HepG2 (cell line): ENCODE data around the gene PXMP2. TPM values are rescaled to one million over a fixed set of nuclear protein-coding genes. Genes with fewer than 3 reads are reported as not detected.
A peak's percentile ranks its signal among the peaks of the same experiment; 100 is the strongest.

Experiments used
- ATAC-seq: fragments of 200-7000 bp; cut with Tn5 transposase; 3 replicates; pipeline ENCODE4 v1.9.1; 2020; ENCODE audit warnings: mild to moderate bottlenecking, moderate library complexity
- BruUV-seq: library from RNA; stranded (reverse); fragments of 400-500 nt; replicated peaks from 2 replicates; lab custom pipeline; 2021; lab: Mats Ljungman, UMichigan
- CTCF ChIA-PET: fragments of 300-600 bp; formaldehyde crosslinking; extraction: SDS; loops from one replicate; lab custom pipeline; 2021; ENCODE audit warnings: low total read pairs, inconsistent platforms, low intra/inter-chr PET ratio; lab: Yijun Ruan, JAX
- POLR2A ChIA-PET: fragments of 350-600 bp; sonication (Branson Sonifier 250); formaldehyde crosslinking; loops from one replicate; lab custom pipeline; 2020; ENCODE audit warnings: antibody characterized with exemption, inconsistent platforms; lab: Yijun Ruan, JAX
- DNase-seq: peaks from one replicate; pipeline ENCODE4 v3.0.0-alpha.2; 2015; ENCODE audit warnings: low spot score
- FAIRE-seq: peaks from 3 replicates; lab custom pipeline; 2011; peaks lifted over from hg19 to GRCh38; lab: Jason Lieb, UNC
- H2AFZ ChIP-seq: one replicate; pipeline ENCODE4 v1.6.1; 2011; ENCODE audit warnings: low read length, inconsistent platforms
- H3K27ac ChIP-seq: fragments of 300-600 bp; 3 replicates; pipeline ENCODE4 v1.8.0; 2011; ENCODE audit warnings: mixed run types, mild to moderate bottlenecking, mixed read lengths, low read length, inconsistent platforms; ENCODE audit not compliant: insufficient read depth; ENCODE audit errors: extremely low read length
- H3K27me3 ChIP-seq, 2 experiments: fragments of 200-600 bp in 1 of 2; 2 replicates in 1 of 2; 3 replicates in 1 of 2; pipeline versions ENCODE4 v1.6.0 to v1.8.0; 2011; ENCODE audit warnings: low read length in 2 of 2, mild to moderate bottlenecking in 2 of 2, moderate library complexity in 2 of 2, inconsistent platforms in 1 of 2; ENCODE audit not compliant: insufficient read depth in 2 of 2, control insufficient read depth in 1 of 2
- H3K36me3 ChIP-seq, 2 experiments: fragments of 200-600 bp in 1 of 2; replicated peaks in 1 of 2; 2 replicates in 1 of 2; 3 replicates in 1 of 2; pipeline versions ENCODE4 v1.5.1 to v1.8.0; 2011; ENCODE audit warnings: low read length in 2 of 2, inconsistent platforms in 1 of 2; ENCODE audit not compliant: insufficient read depth in 2 of 2, control insufficient read depth in 1 of 2
- H3K4me1 ChIP-seq: 2 replicates; pipeline ENCODE4 v1.5.1; 2012; ENCODE audit warnings: low read length, inconsistent platforms; ENCODE audit not compliant: insufficient read depth
- H3K4me2 ChIP-seq: 2 replicates; pipeline ENCODE4 v1.6.0; 2011; ENCODE audit warnings: low read depth, low read length, inconsistent platforms
- H3K4me3 ChIP-seq, 3 experiments: fragments of 200-600 bp in 1 of 3; sonication (generic), shearing (Covaris generic) in 1 of 3; replicated peaks in 1 of 3; 2 replicates each; pipeline ENCODE4 v1.5.1; 2011 to 2016; ENCODE audit warnings: low read length in 3 of 3, inconsistent platforms in 2 of 3, low read depth in 2 of 3, mild to moderate bottlenecking in 2 of 3, control low read depth in 1 of 3, mixed read lengths in 1 of 3; ENCODE audit not compliant: insufficient read depth in 1 of 3
- H3K79me2 ChIP-seq: one replicate; pipeline ENCODE4 v1.6.1; 2011; ENCODE audit warnings: low read length, inconsistent platforms; ENCODE audit not compliant: insufficient read depth
- H3K9ac ChIP-seq: 2 replicates; pipeline ENCODE4 v1.6.0; 2011; ENCODE audit warnings: mild to moderate bottlenecking, low read depth, low read length, inconsistent platforms; ENCODE audit not compliant: insufficient read depth
- H3K9me3 ChIP-seq: 2 replicates; pipeline ENCODE4 v1.5.1; 2012; ENCODE audit warnings: mild to moderate bottlenecking, low read length
- H4K20me1 ChIP-seq: 2 replicates; pipeline ENCODE4 v1.6.0; 2011; ENCODE audit warnings: inconsistent platforms, mild to moderate bottlenecking, low read length, moderate library complexity; ENCODE audit not compliant: insufficient read depth
- CC2D1A ChIP-seq: sonication (generic); formaldehyde crosslinking; IDR thresholded peaks from 2 replicates; pipeline ENCODE4 v1.8.1; 2023; ENCODE audit warnings: mild to moderate bottlenecking, missing genetic modification reagents
- GFI1 ChIP-seq: sonication (generic); formaldehyde crosslinking; IDR thresholded peaks from 2 replicates; pipeline ENCODE4 v1.5.0; 2020; ENCODE audit warnings: missing genetic modification reagents, mild to moderate bottlenecking, borderline replicate concordance
- MTF2 ChIP-seq: sonication (generic); formaldehyde crosslinking; IDR thresholded peaks from 2 replicates; pipeline ENCODE4 v1.5.0; 2020; ENCODE audit warnings: missing genetic modification reagents, borderline replicate concordance
- RELA ChIP-seq: sonication (generic); formaldehyde crosslinking; IDR thresholded peaks from 2 replicates; pipeline ENCODE4 v1.4.0; 2020; ENCODE audit warnings: missing genetic modification reagents
- REXO4 ChIP-seq: sonication (generic); formaldehyde crosslinking; IDR thresholded peaks from 2 replicates; pipeline ENCODE4 v1.8.0; 2022; ENCODE audit warnings: missing genetic modification reagents, mild to moderate bottlenecking, borderline replicate concordance
- ZC3H4 ChIP-seq: sonication (generic); formaldehyde crosslinking; IDR thresholded peaks from 2 replicates; pipeline ENCODE4 v1.4.0; 2020; ENCODE audit warnings: missing genetic modification reagents, borderline replicate concordance
- ZNF143 ChIP-seq: sonication (generic); formaldehyde crosslinking; IDR thresholded peaks from 2 replicates; pipeline ENCODE4 v1.4.0; 2020; ENCODE audit warnings: missing genetic modification reagents
- ZNF33A ChIP-seq: sonication (generic); formaldehyde crosslinking; IDR thresholded peaks from 2 replicates; pipeline ENCODE4 v1.5.1; 2020; ENCODE audit warnings: missing genetic modification reagents, mild to moderate bottlenecking, moderate library complexity, borderline replicate concordance
- ZNF430 ChIP-seq: sonication (generic); formaldehyde crosslinking; IDR thresholded peaks from 2 replicates; pipeline ENCODE4 v1.9.0; 2021; ENCODE audit warnings: mild to moderate bottlenecking, missing genetic modification reagents
- WGBS: methylation state at CpG from one replicate; pipeline ENCODE4 v1.1.6; 2017; ENCODE audit warnings: low lambda C conversion rate; 5-methylcytosine and 5-hydroxymethylcytosine counted together
- in situ Hi-C: cut with HindIII; loops from 2 replicates; pipeline ENCODE4 v1.10.0; 2017; ENCODE audit warnings: low pct_unique_long_range_greater_than_20kb; ENCODE audit not compliant: extremely low pct_ligation_motif_present
- intact Hi-C: fragments of 100-400 bp; cut with micrococcal nuclease; formaldehyde crosslinking; loops from one replicate; pipeline ENCODE4 v1.10.0; 2022; ENCODE audit not compliant: unreplicated experiment
- polyA plus RNA-seq, 8 experiments: library from polyadenylated mRNA; depleted of rRNA in 3 of 8; stranded (reverse) in 7 of 8; unstranded in 1 of 8; fragments of >200 nt; fragmentation: Illumina TruSeq in 4 of 8; extraction: Trizol in 4 of 8; gene quantifications; 2 replicates each; pipeline versions ENCODE4 v1.2.1 to v1.2.3, GENCODE V29; 2011 to 2016; ENCODE audit warnings: low read depth in 4 of 8, missing spikeins in 1 of 8, mixed read lengths in 1 of 8; ENCODE audit not compliant: insufficient read depth in 1 of 8
- total RNA-seq, 5 experiments: library from RNA; depleted of rRNA; stranded (reverse); fragments of >200 nt; fragmentation: Illumina TruSeq; extraction: Trizol; gene quantifications; 2 replicates each; pipeline ENCODE4 v1.2.3, GENCODE V29; 2016; ENCODE audit warnings: low read depth in 1 of 5
- TF ChIP-seq, protein P1 (sequence below): sonication (generic); formaldehyde crosslinking; IDR thresholded peaks from 2 replicates; pipeline ENCODE4 v1.5.1; 2020; ENCODE audit warnings: missing genetic modification reagents, mild to moderate bottlenecking, borderline replicate concordance
- TF ChIP-seq, protein P2 (sequence below): sonication (generic); formaldehyde crosslinking; IDR thresholded peaks from 2 replicates; pipeline ENCODE4 v1.8.0; 2022; ENCODE audit warnings: mild to moderate bottlenecking, missing genetic modification reagents; ENCODE audit not compliant: insufficient replicate concordance
- TF ChIP-seq, protein P3 (sequence below): sonication (generic); formaldehyde crosslinking; IDR thresholded peaks from 2 replicates; pipeline ENCODE4 v1.5.1; 2020; ENCODE audit warnings: missing genetic modification reagents, mild to moderate bottlenecking, borderline replicate concordance

Gene PXMP2
- total and polyA plus RNA-seq, 2 of the 13 experiments (the other 11 are each of a cell fraction or from before 2014, with no cell fraction given): 25.5 to 42.9 TPM

DNA sequence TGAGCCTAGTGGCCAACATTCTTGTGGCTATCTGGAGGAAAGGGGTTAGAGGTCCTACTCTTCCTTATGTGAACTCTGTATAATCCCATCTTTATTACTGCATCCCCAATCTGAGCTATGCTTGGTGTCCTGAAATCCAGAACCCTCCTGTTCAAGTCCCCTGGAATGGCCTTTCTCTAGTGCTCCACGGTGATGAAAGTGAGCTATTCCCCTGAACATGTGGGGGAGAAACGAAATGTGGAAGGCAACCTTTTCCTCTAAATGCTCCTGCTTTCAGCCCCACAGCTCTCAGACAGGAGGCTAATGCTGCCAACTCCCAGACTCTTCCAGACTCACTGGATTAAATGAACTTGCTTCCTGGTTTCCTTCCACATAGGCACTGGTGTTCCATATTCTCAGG is 20.8 kb downstream of the PXMP2 start:
- peak overlapping the region; percentile 35 for H3K27ac ChIP-seq
- H2AFZ ChIP-seq: no peak overlapping the region
- H3K4me3 ChIP-seq: no peak overlapping the region
- H3K27me3 ChIP-seq: no peaks in the 10 kb centered on the region
- H3K79me2 ChIP-seq: peaks cover 24% of the 10 kb centered on the region
- ATAC-seq (no peak), FAIRE-seq (no peak), DNase-seq (no peak)
- H3K9me3 ChIP-seq: no peaks in the 10 kb centered on the region
- ChIA-PET CTCF (no interaction called here), POLR2A (no interaction called here)
- peaks cover 2 to 5% of the 10 kb centered on the region in 2 experiments; a peak in 1 of 5 replicates for H3K36me3 ChIP-seq
- TF ChIP-seq ZNF143 (CRISPR knock-in tag) (no peak), RELA (CRISPR knock-in tag) (no peak), REXO4 (CRISPR knock-in tag) (no peak)
- no peak overlapping the region for H3K4me2 ChIP-seq
- 88% methylated on average over 1 of the region's 2 CpGs for WGBS
- intact Hi-C loops (no loop called here), in situ Hi-C loops (no loop called here)
- no peaks in the 10 kb centered on the region for H4K20me1 ChIP-seq
- no peak overlapping the region for H3K9ac ChIP-seq
- no TSS peak for BruUV-seq
- peaks cover 18% of the 10 kb centered on the region for H3K4me1 ChIP-seq

DNA sequence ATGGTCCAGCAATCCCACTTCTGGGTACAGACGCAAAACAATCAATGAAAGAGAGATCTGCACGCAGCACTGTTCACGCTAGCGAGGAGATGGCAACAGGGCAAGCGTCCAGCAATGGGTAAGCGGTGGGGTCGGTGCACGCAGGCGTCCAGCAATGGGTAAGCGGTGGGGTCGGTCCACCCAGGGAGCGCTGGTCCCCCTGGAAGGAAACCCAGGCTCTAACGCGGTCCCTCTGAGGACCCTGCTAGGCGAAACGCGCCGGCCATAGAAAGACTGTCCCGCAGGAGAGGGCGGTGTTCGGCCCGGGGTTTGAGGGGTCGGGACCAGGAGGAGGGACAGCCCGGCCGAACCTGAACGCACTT is 22.6 kb downstream of the PXMP2 start:
- Histone ChIP-seq H3K9me3 (no peaks in the 10 kb centered on the region), H3K27ac (peak overlapping the region; percentile 67), H3K4me3 (peak overlapping the region; percentile 68 to 89 (median 75)), H3K4me1 (peaks cover 19% of the 10 kb centered on the region), H2AFZ (no peak overlapping the region), H4K20me1 (no peaks in the 10 kb centered on the region), H3K79me2 (peaks cover 35% of the 10 kb centered on the region), H3K4me2 (peak overlapping the region; percentile 84), H3K36me3 (peaks cover 4 to 10% of the 10 kb centered on the region in 2 experiments; a peak in 4 of 5 replicates), H3K9ac (peak overlapping the region; percentile 81), H3K27me3 (no peaks in the 10 kb centered on the region)
- BruUV-seq: TSS peak; percentile 91
- intact Hi-C loops (no loop called here), in situ Hi-C loops (no loop called here)
- peak; percentile 63 for ATAC-seq
- 0% methylated on average over 5 of the region's 26 CpGs for WGBS
- no peak for FAIRE-seq
- CTCF ChIA-PET: no interaction called here
- no peak for DNase-seq
- POLR2A ChIA-PET: interaction anchor here (0.6 to 1.4 kb wide), 3 partner anchors 8 to 14 kb away, joined by 3 to 4 read pairs (median 4); no protein-coding TSS in a partner anchor
- peak; percentile 47; the same call in 1 of the 2 replicates for TF ChIP-seq MTF2 (CRISPR knock-in tag)
- TF ChIP-seq RELA (CRISPR knock-in tag): no peak
- TF ChIP-seq, protein P1, sequence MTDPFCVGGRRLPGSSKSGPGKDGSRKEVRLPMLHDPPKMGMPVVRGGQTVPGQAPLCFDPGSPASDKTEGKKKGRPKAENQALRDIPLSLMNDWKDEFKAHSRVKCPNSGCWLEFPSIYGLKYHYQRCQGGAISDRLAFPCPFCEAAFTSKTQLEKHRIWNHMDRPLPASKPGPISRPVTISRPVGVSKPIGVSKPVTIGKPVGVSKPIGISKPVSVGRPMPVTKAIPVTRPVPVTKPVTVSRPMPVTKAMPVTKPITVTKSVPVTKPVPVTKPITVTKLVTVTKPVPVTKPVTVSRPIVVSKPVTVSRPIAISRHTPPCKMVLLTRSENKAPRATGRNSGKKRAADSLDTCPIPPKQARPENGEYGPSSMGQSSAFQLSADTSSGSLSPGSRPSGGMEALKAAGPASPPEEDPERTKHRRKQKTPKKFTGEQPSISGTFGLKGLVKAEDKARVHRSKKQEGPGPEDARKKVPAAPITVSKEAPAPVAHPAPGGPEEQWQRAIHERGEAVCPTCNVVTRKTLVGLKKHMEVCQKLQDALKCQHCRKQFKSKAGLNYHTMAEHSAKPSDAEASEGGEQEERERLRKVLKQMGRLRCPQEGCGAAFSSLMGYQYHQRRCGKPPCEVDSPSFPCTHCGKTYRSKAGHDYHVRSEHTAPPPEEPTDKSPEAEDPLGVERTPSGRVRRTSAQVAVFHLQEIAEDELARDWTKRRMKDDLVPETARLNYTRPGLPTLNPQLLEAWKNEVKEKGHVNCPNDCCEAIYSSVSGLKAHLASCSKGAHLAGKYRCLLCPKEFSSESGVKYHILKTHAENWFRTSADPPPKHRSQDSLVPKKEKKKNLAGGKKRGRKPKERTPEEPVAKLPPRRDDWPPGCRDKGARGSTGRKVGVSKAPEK (CRISPR knock-in tag): peak; percentile 38; the same call in 1 of the 2 replicates
- TF ChIP-seq ZNF33A (CRISPR knock-in tag): no peak
- TF ChIP-seq, protein P2, sequence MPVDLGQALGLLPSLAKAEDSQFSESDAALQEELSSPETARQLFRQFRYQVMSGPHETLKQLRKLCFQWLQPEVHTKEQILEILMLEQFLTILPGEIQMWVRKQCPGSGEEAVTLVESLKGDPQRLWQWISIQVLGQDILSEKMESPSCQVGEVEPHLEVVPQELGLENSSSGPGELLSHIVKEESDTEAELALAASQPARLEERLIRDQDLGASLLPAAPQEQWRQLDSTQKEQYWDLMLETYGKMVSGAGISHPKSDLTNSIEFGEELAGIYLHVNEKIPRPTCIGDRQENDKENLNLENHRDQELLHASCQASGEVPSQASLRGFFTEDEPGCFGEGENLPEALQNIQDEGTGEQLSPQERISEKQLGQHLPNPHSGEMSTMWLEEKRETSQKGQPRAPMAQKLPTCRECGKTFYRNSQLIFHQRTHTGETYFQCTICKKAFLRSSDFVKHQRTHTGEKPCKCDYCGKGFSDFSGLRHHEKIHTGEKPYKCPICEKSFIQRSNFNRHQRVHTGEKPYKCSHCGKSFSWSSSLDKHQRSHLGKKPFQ (CRISPR knock-in tag): peak; percentile 53
- no peak for TF ChIP-seq ZNF430
- TF ChIP-seq CC2D1A (CRISPR knock-in tag): 0 out of 2 replicates have a peak, but pooled peaks have one; percentile 36
- TF ChIP-seq, protein P3, sequence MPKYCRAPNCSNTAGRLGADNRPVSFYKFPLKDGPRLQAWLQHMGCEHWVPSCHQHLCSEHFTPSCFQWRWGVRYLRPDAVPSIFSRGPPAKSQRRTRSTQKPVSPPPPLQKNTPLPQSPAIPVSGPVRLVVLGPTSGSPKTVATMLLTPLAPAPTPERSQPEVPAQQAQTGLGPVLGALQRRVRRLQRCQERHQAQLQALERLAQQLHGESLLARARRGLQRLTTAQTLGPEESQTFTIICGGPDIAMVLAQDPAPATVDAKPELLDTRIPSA: 0 out of 2 replicates have a peak, but pooled peaks have one; percentile 38
- TF ChIP-seq GFI1 (CRISPR knock-in tag): 0 out of 2 replicates have a peak, but pooled peaks have one; percentile 1
- no peak for TF ChIP-seq ZC3H4 (CRISPR knock-in tag)
